ENCODE results near the gene PFKM. TPM values are rescaled to one million over a fixed set of nuclear protein-coding genes. Genes with fewer than 3 reads are reported as not detected.
"Not testable (repeated sequence)": the region's sequence is repeated elsewhere in the genome, so short reads cannot be mapped to it uniquely, and the experiment has no call there.

Gene PFKM
- polyA plus RNA-seq, 12 donors, result 104 to 345 (median 290) TPM; not detected in 1

- no peak for DNase-seq
Observed at GRCh38 chr12:48106681-48107613, 12.2 kb upstream of the PFKM start.

- no peak for DNase-seq
Observed at GRCh38 chr12:48109424-48109823, 9.7 kb upstream of the PFKM start.

GRCh38 chr12:48110691-48111311, 8.4 kb upstream of the PFKM start:
- DNase-seq, result no peak

GRCh38 chr12:48111312-48111693, 7.9 kb upstream of the PFKM start:
- DNase-seq, result not testable (repeated sequence)

GRCh38 chr12:48115957-48116356, 3.2 kb upstream of the PFKM start:
- DNase-seq, result no peak

GRCh38 chr12:48118284-48118871, 786 bp upstream of the PFKM start:
- DNase-seq, result no peak

- no peak for DNase-seq
Observed at GRCh38 chr12:48119834-48120195, 651 bp downstream of the PFKM start.

GRCh38 chr12:48121522-48121921, 2.4 kb downstream of the PFKM start:
- DNase-seq, result no peak

GRCh38 chr12:48122065-48122834, 3.1 kb downstream of the PFKM start:
- DNase-seq, result no peak

GRCh38 chr12:48123169-48123568, 4.0 kb downstream of the PFKM start:
- DNase-seq, result no peak

- not testable (repeated sequence) for DNase-seq
Observed at GRCh38 chr12:48125542-48125941, 6.4 kb downstream of the PFKM start.

GRCh38 chr12:48125985-48126384, 6.8 kb downstream of the PFKM start:
- no peak for DNase-seq

GRCh38 chr12:48126953-48127630, 7.9 kb downstream of the PFKM start:
- DNase-seq, result no peak

GRCh38 chr12:48128800-48129199, 9.6 kb downstream of the PFKM start:
- no peak for DNase-seq

- no peak for DNase-seq
Observed at GRCh38 chr12:48129376-48129775, 10.2 kb downstream of the PFKM start.

GRCh38 chr12:48131517-48131916, 12.4 kb downstream of the PFKM start:
- DNase-seq, result no peak

GRCh38 chr12:48132826-48133225, 13.7 kb downstream of the PFKM start:
- no peak for DNase-seq

GRCh38 chr12:48135027-48135426, 15.9 kb downstream of the PFKM start:
- DNase-seq, result no peak

- no peak for DNase-seq
Observed at GRCh38 chr12:48142818-48143674, 23.9 kb downstream of the PFKM start.

GRCh38 chr12:48143898-48144297, 24.7 kb downstream of the PFKM start:
- no peak for DNase-seq

GRCh38 chr12:48145981-48146380, 26.8 kb downstream of the PFKM start:
- no peak for DNase-seq
